ENCODE results near the gene IFITM1.

The IFITM1 gene

GRCh38 chr11:281486-282161 is 32.2 kb upstream of the IFITM1 start:
- H3K4me1 ChIP-seq (ENCODE audit: control insufficient read depth, low read depth, low read length): no peaks in the 10 kb centered on the region
- no peaks in the 10 kb centered on the region for H3K79me1 ChIP-seq (ENCODE audit: low read length)
- H3K4me3 ChIP-seq (ENCODE audit: low read length): no peak overlapping the region
- H2AK5ac ChIP-seq (ENCODE audit: low read length): no peak overlapping the region
- H2BK5ac ChIP-seq (ENCODE audit: low read length): no peak overlapping the region
- no CpG with 5 or more reads among the region's 26 CpGs for WGBS (ENCODE audit: extremely low coverage, insufficient coverage, low lambda C conversion rate)
- H3K23ac ChIP-seq (ENCODE audit: low read length): no peak overlapping the region
- H3K4ac ChIP-seq (ENCODE audit: low read depth, low read length): no peak overlapping the region
- no peak overlapping the region for H3K9ac ChIP-seq (ENCODE audit: low read length)
- H3K27ac ChIP-seq (ENCODE audit: low read depth, low read length): no peak overlapping the region
- H3K4me2 ChIP-seq (ENCODE audit: low read length): no peak overlapping the region
- no peak overlapping the region for H3K18ac ChIP-seq (ENCODE audit: low read length)
- no peaks in the 10 kb centered on the region for H3K79me2 ChIP-seq (ENCODE audit: control insufficient read depth, insufficient read depth, low read length)
- no peak for DNase-seq
- no peak overlapping the region for H2BK15ac ChIP-seq (replicated peaks; ENCODE audit: low read depth)
- H3K27me3 ChIP-seq (ENCODE audit: insufficient read depth, low read length, poor library complexity): no peaks in the 10 kb centered on the region
- H3K36me3 ChIP-seq (ENCODE audit: control insufficient read depth, insufficient read depth, low read length): no peaks in the 10 kb centered on the region
- no peak overlapping the region for H2BK120ac ChIP-seq (ENCODE audit: low read depth, low read length)
- no peak overlapping the region for H4K5ac ChIP-seq (ENCODE audit: low read length)
- no peak overlapping the region for H4K8ac ChIP-seq (ENCODE audit: low read depth, low read length)
- H3K56ac ChIP-seq (ENCODE audit: low read length): no peak overlapping the region

- Histone ChIP-seq H3K79me1 (ENCODE audit: low read length) (no peaks in the 10 kb centered on the region), H3K4ac (ENCODE audit: low read depth, low read length) (no peak overlapping the region), H2AK5ac (ENCODE audit: low read length) (no peak overlapping the region), H2BK15ac (replicated peaks; ENCODE audit: low read depth) (no peak overlapping the region), H3K27me3 (ENCODE audit: insufficient read depth, low read length, poor library complexity) (no peaks in the 10 kb centered on the region), H3K18ac (ENCODE audit: low read length) (no peak overlapping the region), H3K4me1 (ENCODE audit: control insufficient read depth, low read depth, low read length) (no peaks in the 10 kb centered on the region), H3K36me3 (ENCODE audit: control insufficient read depth, insufficient read depth, low read length) (no peaks in the 10 kb centered on the region), H4K8ac (ENCODE audit: low read depth, low read length) (no peak overlapping the region), H3K23ac (ENCODE audit: low read length) (no peak overlapping the region), H4K5ac (ENCODE audit: low read length) (no peak overlapping the region), H3K27ac (ENCODE audit: low read depth, low read length) (no peak overlapping the region), H3K4me2 (ENCODE audit: low read length) (no peak overlapping the region), H2BK5ac (ENCODE audit: low read length) (no peak overlapping the region), H3K79me2 (ENCODE audit: control insufficient read depth, insufficient read depth, low read length) (no peaks in the 10 kb centered on the region), H2BK120ac (ENCODE audit: low read depth, low read length) (no peak overlapping the region), H3K56ac (ENCODE audit: low read length) (no peak overlapping the region), H3K9ac (ENCODE audit: low read length) (no peak overlapping the region), H3K4me3 (ENCODE audit: low read length) (no peak overlapping the region)
- WGBS (ENCODE audit: extremely low coverage, insufficient coverage, low lambda C conversion rate): no CpG with 5 or more reads among the region's 4 CpGs
- no peak for DNase-seq
These were observed 31.7 kb upstream of the IFITM1 start for GRCh38 chr11:282171-282570.

GRCh38 chr11:282630-283360 is 31.0 kb upstream of the IFITM1 start:
- no peak overlapping the region for H3K4me2 ChIP-seq (ENCODE audit: low read length)
- H3K18ac ChIP-seq (ENCODE audit: low read length): no peak overlapping the region
- H2BK5ac ChIP-seq (ENCODE audit: low read length): no peak overlapping the region
- no peak overlapping the region for H3K9ac ChIP-seq (ENCODE audit: low read length)
- no peak for DNase-seq
- no peak overlapping the region for H3K4ac ChIP-seq (ENCODE audit: low read depth, low read length)
- H3K79me2 ChIP-seq (ENCODE audit: control insufficient read depth, insufficient read depth, low read length): no peaks in the 10 kb centered on the region
- H2AK5ac ChIP-seq (ENCODE audit: low read length): no peak overlapping the region
- peaks cover under 1% of the 10 kb centered on the region for H3K4me1 ChIP-seq (ENCODE audit: control insufficient read depth, low read depth, low read length)
- H3K27ac ChIP-seq (ENCODE audit: low read depth, low read length): no peak overlapping the region
- H2BK120ac ChIP-seq (ENCODE audit: low read depth, low read length): no peak overlapping the region
- no peak overlapping the region for H3K23ac ChIP-seq (ENCODE audit: low read length)
- no CpG with 5 or more reads among the region's 13 CpGs for WGBS (ENCODE audit: extremely low coverage, insufficient coverage, low lambda C conversion rate)
- no peaks in the 10 kb centered on the region for H3K27me3 ChIP-seq (ENCODE audit: insufficient read depth, low read length, poor library complexity)
- no peaks in the 10 kb centered on the region for H3K36me3 ChIP-seq (ENCODE audit: control insufficient read depth, insufficient read depth, low read length)
- no peak overlapping the region for H2BK15ac ChIP-seq (replicated peaks; ENCODE audit: low read depth)
- H4K8ac ChIP-seq (ENCODE audit: low read depth, low read length): no peak overlapping the region
- H3K4me3 ChIP-seq (ENCODE audit: low read length): no peak overlapping the region
- peak overlapping the region; percentile 1 for H3K56ac ChIP-seq (ENCODE audit: low read length)
- no peaks in the 10 kb centered on the region for H3K79me1 ChIP-seq (ENCODE audit: low read length)
- H4K5ac ChIP-seq (ENCODE audit: low read length): no peak overlapping the region

GRCh38 chr11:283405-284104 is 30.3 kb upstream of the IFITM1 start:
- H3K18ac ChIP-seq (ENCODE audit: low read length): no peak overlapping the region
- no peaks in the 10 kb centered on the region for H3K27me3 ChIP-seq (ENCODE audit: insufficient read depth, low read length, poor library complexity)
- no peak overlapping the region for H2AK5ac ChIP-seq (ENCODE audit: low read length)
- no peak overlapping the region for H3K4me2 ChIP-seq (ENCODE audit: low read length)
- H4K8ac ChIP-seq (ENCODE audit: low read depth, low read length): no peak overlapping the region
- no peaks in the 10 kb centered on the region for H3K36me3 ChIP-seq (ENCODE audit: control insufficient read depth, insufficient read depth, low read length)
- peaks cover 2% of the 10 kb centered on the region for H3K4me1 ChIP-seq (ENCODE audit: control insufficient read depth, low read depth, low read length)
- no peaks in the 10 kb centered on the region for H3K79me2 ChIP-seq (ENCODE audit: control insufficient read depth, insufficient read depth, low read length)
- no peak overlapping the region for H3K23ac ChIP-seq (ENCODE audit: low read length)
- no peaks in the 10 kb centered on the region for H3K79me1 ChIP-seq (ENCODE audit: low read length)
- no peak overlapping the region for H2BK15ac ChIP-seq (replicated peaks; ENCODE audit: low read depth)
- DNase-seq: no peak
- H3K4ac ChIP-seq (ENCODE audit: low read depth, low read length): no peak overlapping the region
- H3K56ac ChIP-seq (ENCODE audit: low read length): no peak overlapping the region
- no peak overlapping the region for H2BK5ac ChIP-seq (ENCODE audit: low read length)
- no CpG with 5 or more reads among the region's 23 CpGs for WGBS (ENCODE audit: extremely low coverage, insufficient coverage, low lambda C conversion rate)
- H3K27ac ChIP-seq (ENCODE audit: low read depth, low read length): no peak overlapping the region
- no peak overlapping the region for H4K5ac ChIP-seq (ENCODE audit: low read length)
- H3K4me3 ChIP-seq (ENCODE audit: low read length): no peak overlapping the region
- no peak overlapping the region for H3K9ac ChIP-seq (ENCODE audit: low read length)
- H2BK120ac ChIP-seq (ENCODE audit: low read depth, low read length): no peak overlapping the region

GRCh38 chr11:284105-285020 is 29.5 kb upstream of the IFITM1 start:
- no peak overlapping the region for H2BK5ac ChIP-seq (ENCODE audit: low read length)
- no peak overlapping the region for H3K27ac ChIP-seq (ENCODE audit: low read depth, low read length)
- no peak overlapping the region for H4K5ac ChIP-seq (ENCODE audit: low read length)
- DNase-seq: no peak
- no peak overlapping the region for H4K8ac ChIP-seq (ENCODE audit: low read depth, low read length)
- H3K27me3 ChIP-seq (ENCODE audit: insufficient read depth, low read length, poor library complexity): no peaks in the 10 kb centered on the region
- no peak overlapping the region for H2BK120ac ChIP-seq (ENCODE audit: low read depth, low read length)
- H3K4me3 ChIP-seq (ENCODE audit: low read length): no peak overlapping the region
- no peaks in the 10 kb centered on the region for H3K79me1 ChIP-seq (ENCODE audit: low read length)
- peak overlapping the region; percentile 31 for H3K56ac ChIP-seq (ENCODE audit: low read length)
- peaks cover 2% of the 10 kb centered on the region for H3K4me1 ChIP-seq (ENCODE audit: control insufficient read depth, low read depth, low read length)
- no peak overlapping the region for H3K9ac ChIP-seq (ENCODE audit: low read length)
- H3K23ac ChIP-seq (ENCODE audit: low read length): no peak overlapping the region
- H3K4ac ChIP-seq (ENCODE audit: low read depth, low read length): no peak overlapping the region
- WGBS (ENCODE audit: extremely low coverage, insufficient coverage, low lambda C conversion rate): no CpG with 5 or more reads among the region's 24 CpGs
- H3K79me2 ChIP-seq (ENCODE audit: control insufficient read depth, insufficient read depth, low read length): no peaks in the 10 kb centered on the region
- no peak overlapping the region for H3K4me2 ChIP-seq (ENCODE audit: low read length)
- H2AK5ac ChIP-seq (ENCODE audit: low read length): no peak overlapping the region
- H2BK15ac ChIP-seq (replicated peaks; ENCODE audit: low read depth): no peak overlapping the region
- H3K36me3 ChIP-seq (ENCODE audit: control insufficient read depth, insufficient read depth, low read length): no peaks in the 10 kb centered on the region
- H3K18ac ChIP-seq (ENCODE audit: low read length): no peak overlapping the region
